Panc1 (cell line): ENCODE results near the gene B9D1. TPM values are rescaled to one million over a fixed set of nuclear protein-coding genes. Genes with fewer than 3 reads are reported as not detected.

Source experiments
- ATAC-seq: fragments of 200-7000 bp; cut with Tn5 transposase; 2 replicates; pipeline ENCODE4 v1.9.1; 2020; ENCODE audit warnings: mild to moderate bottlenecking, moderate library complexity
- BruUV-seq: library from RNA; stranded (reverse); fragments of 400-500 nt; replicated peaks from 2 replicates; lab custom pipeline; 2021; lab: Mats Ljungman, UMichigan
- CTCF ChIA-PET: fragments of 300-600 bp; sonication (Branson Sonifier 250); formaldehyde crosslinking; loops from one replicate; lab custom pipeline; 2022; ENCODE audit warnings: antibody characterized with exemption; lab: Charles Lee
- POLR2A ChIA-PET: fragments of 300-600 bp; sonication (Branson Sonifier 250); formaldehyde crosslinking; loops from one replicate; lab custom pipeline; 2022; ENCODE audit warnings: antibody characterized with exemption; lab: Charles Lee
- DNase-seq: peaks from one replicate; pipeline ENCODE4 v3.0.0-alpha.2; 2010; ENCODE audit warnings: low read depth, low spot score
- H3K27ac ChIP-seq: 2 replicates; pipeline ENCODE4 v1.5.1; 2011; ENCODE audit warnings: mild to moderate bottlenecking, low read length, inconsistent platforms
- H3K27me3 ChIP-seq: fragments of 200-500 bp; sonication (Bioruptor generic); 2 replicates; pipeline ENCODE4 v1.6.0; 2014; ENCODE audit warnings: low read length, inconsistent platforms; ENCODE audit not compliant: control insufficient read depth, insufficient read depth
- H3K36me3 ChIP-seq: fragments of 200-500 bp; sonication (Bioruptor generic); 2 replicates; pipeline ENCODE4 v1.5.1; 2014; ENCODE audit warnings: inconsistent platforms, mild to moderate bottlenecking, low read length, moderate library complexity; ENCODE audit not compliant: control insufficient read depth, insufficient read depth
- H3K4me1 ChIP-seq: 2 replicates; pipeline ENCODE4 v1.5.1; 2011; ENCODE audit warnings: inconsistent platforms, mild to moderate bottlenecking, low read length, moderate library complexity; ENCODE audit not compliant: control insufficient read depth, insufficient read depth
- H3K4me3 ChIP-seq, 2 experiments: 2 replicates each; pipeline ENCODE4 v1.5.1; 2011 to 2012; ENCODE audit warnings: low read depth in 2 of 2, low read length in 2 of 2, mild to moderate bottlenecking in 2 of 2, inconsistent platforms in 1 of 2, moderate library complexity in 1 of 2
- H3K9me3 ChIP-seq: fragments of 200-500 bp; sonication (Bioruptor generic); 2 replicates; pipeline ENCODE4 v1.5.1; 2014; ENCODE audit warnings: low read depth, mild to moderate bottlenecking, inconsistent platforms, low read length, moderate library complexity; ENCODE audit not compliant: control insufficient read depth, insufficient read depth
- POLR2AphosphoS5 ChIP-seq: IDR thresholded peaks from 2 replicates; pipeline ENCODE4 v1.6.1; 2012; ENCODE audit warnings: mild to moderate bottlenecking, low read depth, low read length, moderate library complexity
- SIN3A ChIP-seq: IDR thresholded peaks from 2 replicates; pipeline ENCODE4 v1.6.1; 2012; ENCODE audit warnings: low read depth, mild to moderate bottlenecking, low read length, moderate library complexity, borderline replicate concordance; ENCODE audit not compliant: insufficient read depth
- TCF7L2 ChIP-seq: IDR thresholded peaks from 2 replicates; pipeline ENCODE4 v1.6.1; 2011; ENCODE audit warnings: mild to moderate bottlenecking, low read depth, low read length, inconsistent platforms
- in situ Hi-C: cut with HindIII; loops from 2 replicates; pipeline ENCODE4 v1.10.0; 2016; ENCODE audit warnings: low sequenced_read_pairs, low pct_unique_long_range_greater_than_20kb
- intact Hi-C: fragments of 100-400 bp; cut with micrococcal nuclease; formaldehyde crosslinking; loops from one replicate; pipeline ENCODE4 v1.10.0; 2022; ENCODE audit not compliant: unreplicated experiment
- total RNA-seq: library from RNA; stranded (reverse); gene quantifications from one replicate; pipeline ENCODE4 v1.2.1, GENCODE V29; 2021; ENCODE audit not compliant: unreplicated experiment
- TF ChIP-seq, protein P1 (sequence below), 2 experiments: IDR thresholded peaks; 2 replicates each; pipeline ENCODE4 v1.6.1; 2011 to 2012; ENCODE audit warnings: low read depth in 2 of 2, control low read depth in 1 of 2, low read length in 1 of 2, mild to moderate bottlenecking in 1 of 2, moderate library complexity in 1 of 2; ENCODE audit not compliant: insufficient read depth in 1 of 2
- TF ChIP-seq, protein P2 (sequence below): fragments of 450-650 bp; IDR thresholded peaks from 2 replicates; pipeline ENCODE4 v1.5.1; 2017; ENCODE audit warnings: mild to moderate bottlenecking

B9D1 gene
- total RNA-seq, 1 experiment from 2014 or later = 19.1 TPM

DNA sequence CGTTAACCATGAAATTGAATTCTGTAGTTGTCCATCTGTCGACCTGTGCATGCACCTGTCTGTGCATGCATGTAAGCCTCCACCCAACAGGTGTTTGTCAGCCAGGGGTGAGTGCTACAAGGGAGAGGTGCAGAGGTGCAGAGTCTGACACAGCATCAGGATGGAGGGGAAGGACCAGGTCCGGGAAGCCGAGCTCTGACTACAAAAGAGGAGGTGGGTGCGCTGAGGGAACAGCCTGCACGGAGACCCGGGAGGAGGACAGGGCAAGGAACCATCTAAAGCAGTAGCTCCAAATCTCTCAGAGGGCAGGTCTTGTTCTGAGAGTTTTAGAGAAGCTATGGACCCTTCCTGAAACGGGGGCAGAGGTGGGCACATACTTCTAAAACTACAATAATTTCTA is 54.1 kb downstream of the B9D1 start:
- ChIA-PET CTCF (no interaction called here), POLR2A (no interaction called here)
- H3K9me3 ChIP-seq = no peaks in the 10 kb centered on the region
- no peak for DNase-seq
- intact Hi-C loops (no loop called here), in situ Hi-C loops (no loop called here)
- BruUV-seq = no TSS peak
- H3K27me3 ChIP-seq = no peaks in the 10 kb centered on the region
- TF ChIP-seq TCF7L2 (no peak), POLR2AphosphoS5 (no peak), SIN3A (no peak)
- TF ChIP-seq, protein P1, sequence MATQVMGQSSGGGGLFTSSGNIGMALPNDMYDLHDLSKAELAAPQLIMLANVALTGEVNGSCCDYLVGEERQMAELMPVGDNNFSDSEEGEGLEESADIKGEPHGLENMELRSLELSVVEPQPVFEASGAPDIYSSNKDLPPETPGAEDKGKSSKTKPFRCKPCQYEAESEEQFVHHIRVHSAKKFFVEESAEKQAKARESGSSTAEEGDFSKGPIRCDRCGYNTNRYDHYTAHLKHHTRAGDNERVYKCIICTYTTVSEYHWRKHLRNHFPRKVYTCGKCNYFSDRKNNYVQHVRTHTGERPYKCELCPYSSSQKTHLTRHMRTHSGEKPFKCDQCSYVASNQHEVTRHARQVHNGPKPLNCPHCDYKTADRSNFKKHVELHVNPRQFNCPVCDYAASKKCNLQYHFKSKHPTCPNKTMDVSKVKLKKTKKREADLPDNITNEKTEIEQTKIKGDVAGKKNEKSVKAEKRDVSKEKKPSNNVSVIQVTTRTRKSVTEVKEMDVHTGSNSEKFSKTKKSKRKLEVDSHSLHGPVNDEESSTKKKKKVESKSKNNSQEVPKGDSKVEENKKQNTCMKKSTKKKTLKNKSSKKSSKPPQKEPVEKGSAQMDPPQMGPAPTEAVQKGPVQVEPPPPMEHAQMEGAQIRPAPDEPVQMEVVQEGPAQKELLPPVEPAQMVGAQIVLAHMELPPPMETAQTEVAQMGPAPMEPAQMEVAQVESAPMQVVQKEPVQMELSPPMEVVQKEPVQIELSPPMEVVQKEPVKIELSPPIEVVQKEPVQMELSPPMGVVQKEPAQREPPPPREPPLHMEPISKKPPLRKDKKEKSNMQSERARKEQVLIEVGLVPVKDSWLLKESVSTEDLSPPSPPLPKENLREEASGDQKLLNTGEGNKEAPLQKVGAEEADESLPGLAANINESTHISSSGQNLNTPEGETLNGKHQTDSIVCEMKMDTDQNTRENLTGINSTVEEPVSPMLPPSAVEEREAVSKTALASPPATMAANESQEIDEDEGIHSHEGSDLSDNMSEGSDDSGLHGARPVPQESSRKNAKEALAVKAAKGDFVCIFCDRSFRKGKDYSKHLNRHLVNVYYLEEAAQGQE (IDR thresholded peaks at IDR 0.05; ENCODE audit: insufficient read depth in 1 of 2, low read depth in 2 of 2, low read length in 1 of 2) = no peak
- TF ChIP-seq, protein P2, sequence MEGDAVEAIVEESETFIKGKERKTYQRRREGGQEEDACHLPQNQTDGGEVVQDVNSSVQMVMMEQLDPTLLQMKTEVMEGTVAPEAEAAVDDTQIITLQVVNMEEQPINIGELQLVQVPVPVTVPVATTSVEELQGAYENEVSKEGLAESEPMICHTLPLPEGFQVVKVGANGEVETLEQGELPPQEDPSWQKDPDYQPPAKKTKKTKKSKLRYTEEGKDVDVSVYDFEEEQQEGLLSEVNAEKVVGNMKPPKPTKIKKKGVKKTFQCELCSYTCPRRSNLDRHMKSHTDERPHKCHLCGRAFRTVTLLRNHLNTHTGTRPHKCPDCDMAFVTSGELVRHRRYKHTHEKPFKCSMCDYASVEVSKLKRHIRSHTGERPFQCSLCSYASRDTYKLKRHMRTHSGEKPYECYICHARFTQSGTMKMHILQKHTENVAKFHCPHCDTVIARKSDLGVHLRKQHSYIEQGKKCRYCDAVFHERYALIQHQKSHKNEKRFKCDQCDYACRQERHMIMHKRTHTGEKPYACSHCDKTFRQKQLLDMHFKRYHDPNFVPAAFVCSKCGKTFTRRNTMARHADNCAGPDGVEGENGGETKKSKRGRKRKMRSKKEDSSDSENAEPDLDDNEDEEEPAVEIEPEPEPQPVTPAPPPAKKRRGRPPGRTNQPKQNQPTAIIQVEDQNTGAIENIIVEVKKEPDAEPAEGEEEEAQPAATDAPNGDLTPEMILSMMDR = no peak
- no peak overlapping the region for H3K27ac ChIP-seq
- H3K4me3 ChIP-seq = no peak overlapping the region
- no peaks in the 10 kb centered on the region for H3K36me3 ChIP-seq
- H3K4me1 ChIP-seq = no peaks in the 10 kb centered on the region
- no peak for ATAC-seq

DNA sequence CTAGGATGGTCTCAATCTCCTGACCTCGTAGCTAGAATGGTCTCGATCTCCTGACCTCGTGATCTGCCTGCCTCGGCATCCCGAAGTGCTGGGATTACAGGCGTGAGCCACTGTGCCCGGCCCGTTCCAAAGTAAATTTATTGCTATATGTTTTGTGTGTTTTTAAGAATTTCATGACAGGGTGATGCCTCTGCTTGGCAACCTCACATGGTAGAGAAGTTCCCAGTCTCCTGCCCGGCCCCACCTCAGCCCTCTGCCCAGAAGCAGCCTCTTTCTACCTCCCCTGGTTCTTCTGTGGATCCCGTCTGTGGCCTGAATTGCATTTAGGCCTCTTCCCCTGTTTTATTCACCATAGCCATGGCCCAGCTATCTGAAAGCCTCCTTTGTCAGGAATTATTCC is 55.0 kb downstream of the B9D1 start:
- Histone ChIP-seq H3K27me3 (no peaks in the 10 kb centered on the region), H3K36me3 (no peaks in the 10 kb centered on the region), H3K27ac (no peak overlapping the region), H3K4me3 (no peak overlapping the region), H3K9me3 (no peaks in the 10 kb centered on the region), H3K4me1 (no peaks in the 10 kb centered on the region)
- POLR2A ChIA-PET = no interaction called here
- no peak for DNase-seq
- CTCF ChIA-PET = no interaction called here
- no peak for TF ChIP-seq TCF7L2
- TF ChIP-seq, protein P2 = no peak
- no peak for TF ChIP-seq POLR2AphosphoS5
- TF ChIP-seq, protein P1 (IDR thresholded peaks at IDR 0.05; ENCODE audit: insufficient read depth in 1 of 2, low read depth in 2 of 2, low read length in 1 of 2) = no peak
- TF ChIP-seq SIN3A = no peak
- intact Hi-C loops (no loop called here), in situ Hi-C loops (no loop called here)
- no peak for ATAC-seq
- BruUV-seq = no TSS peak
